H9 (cell line): Measurements from ENCODE around the gene MCM3AP. TPM values are rescaled to one million over a fixed set of nuclear protein-coding genes. Genes with fewer than 3 reads are reported as not detected.

Source experiments
- DNase-seq: peaks from one replicate; pipeline ENCODE4 v3.0.0-alpha.2; 2017
- H2AFZ ChIP-seq: one replicate; pipeline ENCODE4 v1.6.1; 2013; ENCODE audit warnings: mild to moderate bottlenecking, low read length, control low read depth, moderate library complexity
- H2AK5ac ChIP-seq: 2 replicates; pipeline ENCODE4 v1.6.1; 2013; ENCODE audit warnings: low read length, control low read depth, mixed read lengths; ENCODE audit not compliant: insufficient read length
- H2BK120ac ChIP-seq: one replicate; pipeline ENCODE4 v1.6.1; 2013; ENCODE audit warnings: low read depth, mild to moderate bottlenecking, low read length, control low read depth, inconsistent platforms; ENCODE audit not compliant: poor library complexity, severe bottlenecking
- H2BK12ac ChIP-seq: 2 replicates; pipeline ENCODE4 v1.6.1; 2013; ENCODE audit warnings: low read length, control low read depth, mixed read lengths, low read depth; ENCODE audit not compliant: insufficient read length
- H2BK15ac ChIP-seq: 2 replicates; pipeline ENCODE4 v1.6.1; 2013; ENCODE audit warnings: low read depth, low read length, control low read depth
- H2BK20ac ChIP-seq: one replicate; pipeline ENCODE4 v1.6.1; 2013; ENCODE audit warnings: low read depth, mild to moderate bottlenecking, low read length, control low read depth, inconsistent platforms; ENCODE audit not compliant: poor library complexity, severe bottlenecking
- H2BK5ac ChIP-seq: 2 replicates; pipeline ENCODE4 v1.6.1; 2013; ENCODE audit warnings: low read length, control low read depth, mixed read lengths; ENCODE audit not compliant: insufficient read length
- H3K14ac ChIP-seq: 2 replicates; pipeline ENCODE4 v1.6.1; 2013; ENCODE audit warnings: low read length, control low read depth; ENCODE audit not compliant: insufficient read depth
- H3K18ac ChIP-seq: 2 replicates; pipeline ENCODE4 v1.6.1; 2013; ENCODE audit warnings: low read depth, mild to moderate bottlenecking, mixed read lengths, low read length, control low read depth; ENCODE audit not compliant: insufficient read length
- H3K23ac ChIP-seq: 2 replicates; pipeline ENCODE4 v1.6.1; 2013; ENCODE audit warnings: low read length, control low read depth, mixed read lengths, low read depth; ENCODE audit not compliant: insufficient read length
- H3K23me2 ChIP-seq: 2 replicates; pipeline ENCODE4 v1.6.1; 2013; ENCODE audit warnings: low read depth, mild to moderate bottlenecking, mixed read lengths, low read length, control low read depth; ENCODE audit not compliant: insufficient read length, poor library complexity, severe bottlenecking
- H3K27ac ChIP-seq: 2 replicates; pipeline ENCODE4 v1.5.1; 2013; ENCODE audit warnings: low read length, control low read depth, mixed read lengths, low read depth; ENCODE audit not compliant: insufficient read length
- H3K27me3 ChIP-seq: 2 replicates; pipeline ENCODE4 v1.6.1; 2013; ENCODE audit warnings: low read length, control low read depth, inconsistent platforms; ENCODE audit not compliant: insufficient read depth
- H3K4ac ChIP-seq: 2 replicates; pipeline ENCODE4 v1.6.1; 2013; ENCODE audit warnings: low read depth, mild to moderate bottlenecking, control low read depth, inconsistent platforms, low read length, moderate library complexity
- H3K4me1 ChIP-seq: 2 replicates; pipeline ENCODE4 v1.6.1; 2013; ENCODE audit warnings: low read length, control low read depth, inconsistent platforms; ENCODE audit not compliant: insufficient read depth
- H3K4me2 ChIP-seq: 2 replicates; pipeline ENCODE4 v1.6.1; 2013; ENCODE audit warnings: low read length, control low read depth, mixed read lengths; ENCODE audit not compliant: insufficient read length, insufficient read depth
- H3K56ac ChIP-seq: 2 replicates; pipeline ENCODE4 v1.6.1; 2013; ENCODE audit warnings: low read depth, mild to moderate bottlenecking, mixed read lengths, low read length, control low read depth; ENCODE audit not compliant: insufficient read length
- H3K79me1 ChIP-seq: 2 replicates; pipeline ENCODE4 v1.6.1; 2013; ENCODE audit warnings: low read depth, mild to moderate bottlenecking, moderate library complexity, low read length, control low read depth, inconsistent platforms; ENCODE audit not compliant: insufficient read depth, poor library complexity, severe bottlenecking
- H3K79me2 ChIP-seq: 2 replicates; pipeline ENCODE4 v1.6.1; 2013; ENCODE audit warnings: low read length, control low read depth, inconsistent platforms; ENCODE audit not compliant: insufficient read depth
- H3K9ac ChIP-seq: 2 replicates; pipeline ENCODE4 v1.6.1; 2013; ENCODE audit warnings: low read length, control low read depth, mixed read lengths; ENCODE audit not compliant: insufficient read length; ENCODE audit errors: extremely low read depth
- H3K9me3 ChIP-seq: one replicate; pipeline ENCODE4 v1.6.1; 2013; ENCODE audit warnings: low read depth, low read length, inconsistent platforms; ENCODE audit not compliant: control insufficient read depth
- H3T11ph ChIP-seq: one replicate; pipeline ENCODE4 v1.6.1; 2013; ENCODE audit warnings: mild to moderate bottlenecking, low read length, control low read depth, inconsistent platforms
- H4K20me1 ChIP-seq: one replicate; pipeline ENCODE4 v1.6.1; 2013; ENCODE audit not compliant: control insufficient read depth, insufficient read length, insufficient read depth
- H4K5ac ChIP-seq: 2 replicates; pipeline ENCODE4 v1.6.1; 2013; ENCODE audit warnings: low read depth, mild to moderate bottlenecking, mixed read lengths, low read length, control low read depth; ENCODE audit not compliant: insufficient read length
- H4K8ac ChIP-seq: replicated peaks from 2 replicates; pipeline ENCODE4 v1.6.1; 2013; ENCODE audit warnings: low read length, control low read depth, mixed read lengths, low read depth; ENCODE audit not compliant: insufficient read length
- H4K91ac ChIP-seq: 2 replicates; pipeline ENCODE4 v1.6.1; 2013; ENCODE audit warnings: low read depth, mild to moderate bottlenecking, moderate library complexity, mixed read lengths, low read length, control low read depth; ENCODE audit not compliant: insufficient read length
- H3K27ac Mint-ChIP-seq, 3 experiments: 2 replicates in 2 of 3; 3 replicates in 1 of 3; pipeline ENCODE4 v1.8.0; 2020 to 2021; ENCODE audit warnings: mixed read lengths in 3 of 3, mild to moderate bottlenecking in 1 of 3, moderate library complexity in 1 of 3
- H3K27me3 Mint-ChIP-seq: 2 replicates; pipeline ENCODE4 v1.8.0; 2021; ENCODE audit warnings: low read depth, mild to moderate bottlenecking, moderate library complexity, mixed read lengths
- H3K36me3 Mint-ChIP-seq, 3 experiments: 2 replicates in 2 of 3; 3 replicates in 1 of 3; pipeline ENCODE4 v1.8.0; 2020 to 2021; ENCODE audit warnings: low read depth in 3 of 3, mixed read lengths in 3 of 3; ENCODE audit not compliant: insufficient read depth in 1 of 3
- H3K4me1 Mint-ChIP-seq, 2 experiments: 2 replicates each; pipeline ENCODE4 v1.8.0; 2020; ENCODE audit warnings: mixed read lengths in 2 of 2
- H3K4me3 Mint-ChIP-seq, 2 experiments: 2 replicates in 1 of 2; 3 replicates in 1 of 2; pipeline ENCODE4 v1.8.0; 2020 to 2021; ENCODE audit warnings: mild to moderate bottlenecking in 2 of 2, mixed read lengths in 2 of 2, moderate library complexity in 1 of 2
- H3K9me3 Mint-ChIP-seq, 2 experiments: 2 replicates in 1 of 2; 3 replicates in 1 of 2; pipeline ENCODE4 v1.8.0; 2020; ENCODE audit warnings: mild to moderate bottlenecking in 2 of 2, mixed read lengths in 2 of 2, moderate library complexity in 1 of 2
- WGBS: extraction: QIAGEN DNeasy Blood & Tissue Kit; methylation state at CpG from one replicate; pipeline ENCODE4 v1.1.7; 2013; ENCODE audit warnings: missing lambda C conversion rate, low lambda C conversion rate, mixed read lengths; ENCODE audit not compliant: insufficient read length; ENCODE audit errors: extremely low coverage; 5-methylcytosine and 5-hydroxymethylcytosine counted together
- total RNA-seq: library from RNA; stranded (reverse); gene quantifications from 2 replicates; pipeline ENCODE4 v1.2.1, GENCODE V29; 2021
- TF ChIP-seq, protein P1 (sequence below): fragments of 200-600 bp; sonication (generic); conservative IDR thresholded peaks from 3 replicates; pipeline ENCODE4 v1.8.0; 2021; ENCODE audit warnings: antibody characterized with exemption, mild to moderate bottlenecking

The MCM3AP gene
- total RNA-seq, 1 experiment from 2014 or later: 124 TPM

DNA sequence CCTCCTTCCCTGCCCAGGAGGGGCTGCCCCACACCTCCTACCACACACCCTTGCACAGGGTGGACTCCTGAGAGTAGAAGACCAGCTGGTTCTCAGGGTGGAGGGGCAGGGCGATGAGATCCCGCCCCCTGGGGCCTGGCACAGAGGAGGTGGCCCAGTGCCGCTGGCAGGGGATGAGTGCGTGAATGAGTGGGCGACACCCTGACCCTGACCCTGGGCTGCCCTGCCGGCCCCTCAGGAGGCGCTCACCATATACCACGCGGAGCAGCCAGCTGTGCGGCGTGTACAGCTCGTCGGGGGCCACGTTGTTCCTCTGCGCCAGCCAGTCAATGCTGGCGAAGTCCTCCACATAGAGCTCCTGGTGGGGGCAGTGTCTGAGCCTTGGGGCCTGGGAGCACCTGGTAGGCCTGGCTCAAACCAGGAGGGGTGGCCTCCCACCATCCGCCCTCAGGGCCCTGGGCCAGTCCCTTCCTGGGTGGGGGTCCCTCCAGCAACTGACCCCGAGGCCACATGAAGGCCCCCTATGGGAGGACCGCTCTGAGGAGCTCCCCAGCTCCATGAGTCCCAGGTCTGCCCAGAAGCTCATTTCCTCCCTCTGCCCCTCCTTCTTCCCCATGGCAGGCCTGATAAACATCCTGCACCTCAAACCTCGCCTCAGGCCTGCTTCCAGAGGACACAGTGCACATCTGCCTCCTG lies 69.8 kb downstream of the MCM3AP start:
- H3K9ac ChIP-seq: no peak overlapping the region
- H3K23me2 ChIP-seq: no peaks in the 10 kb centered on the region
- H3K4me1 Mint-ChIP-seq: no peaks in the 10 kb centered on the region
- H3K14ac ChIP-seq: no peak overlapping the region; the same call in 1 of the 2 replicates
- H3T11ph ChIP-seq: no peak overlapping the region
- H2BK20ac ChIP-seq: no peak overlapping the region
- no peaks in the 10 kb centered on the region for H3K4me1 ChIP-seq
- no CpG with 5 or more reads among the region's 20 CpGs for WGBS
- H3K4me3 Mint-ChIP-seq: no peak overlapping the region
- H3K27me3 Mint-ChIP-seq: no peaks in the 10 kb centered on the region
- H3K18ac ChIP-seq: no peak overlapping the region
- no peak overlapping the region for H2AFZ ChIP-seq
- no peak overlapping the region for H2BK12ac ChIP-seq
- TF ChIP-seq, protein P1, sequence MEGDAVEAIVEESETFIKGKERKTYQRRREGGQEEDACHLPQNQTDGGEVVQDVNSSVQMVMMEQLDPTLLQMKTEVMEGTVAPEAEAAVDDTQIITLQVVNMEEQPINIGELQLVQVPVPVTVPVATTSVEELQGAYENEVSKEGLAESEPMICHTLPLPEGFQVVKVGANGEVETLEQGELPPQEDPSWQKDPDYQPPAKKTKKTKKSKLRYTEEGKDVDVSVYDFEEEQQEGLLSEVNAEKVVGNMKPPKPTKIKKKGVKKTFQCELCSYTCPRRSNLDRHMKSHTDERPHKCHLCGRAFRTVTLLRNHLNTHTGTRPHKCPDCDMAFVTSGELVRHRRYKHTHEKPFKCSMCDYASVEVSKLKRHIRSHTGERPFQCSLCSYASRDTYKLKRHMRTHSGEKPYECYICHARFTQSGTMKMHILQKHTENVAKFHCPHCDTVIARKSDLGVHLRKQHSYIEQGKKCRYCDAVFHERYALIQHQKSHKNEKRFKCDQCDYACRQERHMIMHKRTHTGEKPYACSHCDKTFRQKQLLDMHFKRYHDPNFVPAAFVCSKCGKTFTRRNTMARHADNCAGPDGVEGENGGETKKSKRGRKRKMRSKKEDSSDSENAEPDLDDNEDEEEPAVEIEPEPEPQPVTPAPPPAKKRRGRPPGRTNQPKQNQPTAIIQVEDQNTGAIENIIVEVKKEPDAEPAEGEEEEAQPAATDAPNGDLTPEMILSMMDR: no peak
- no peak overlapping the region for H3K4ac ChIP-seq
- H3K36me3 Mint-ChIP-seq: peaks cover 18 to 41% (median 29%) of the 10 kb centered on the region in 3 experiments
- H3K23ac ChIP-seq: no peak overlapping the region
- H4K5ac ChIP-seq: no peak overlapping the region
- no peak overlapping the region for H2BK15ac ChIP-seq
- H3K9me3 Mint-ChIP-seq: no peaks in the 10 kb centered on the region
- no peak overlapping the region for H4K8ac ChIP-seq
- no peaks in the 10 kb centered on the region for H3K27me3 ChIP-seq
- H2BK5ac ChIP-seq: no peak overlapping the region
- H3K79me1 ChIP-seq: no peaks in the 10 kb centered on the region
- H3K27ac Mint-ChIP-seq: peak overlapping the region in 2 of 3 experiments; percentile 45 to 95; a peak in 3 of 7 replicates
- no peaks in the 10 kb centered on the region for H3K9me3 ChIP-seq
- peaks cover 5% of the 10 kb centered on the region; the same call in 1 of the 2 replicates for H3K79me2 ChIP-seq
- H2BK120ac ChIP-seq: no peak overlapping the region
- no peak overlapping the region for H3K4me2 ChIP-seq
- H3K27ac ChIP-seq: no peak overlapping the region
- no peak for DNase-seq
- no peaks in the 10 kb centered on the region for H4K20me1 ChIP-seq
- no peak overlapping the region for H3K56ac ChIP-seq
- no peak overlapping the region for H4K91ac ChIP-seq
- H2AK5ac ChIP-seq: no peak overlapping the region
